Superior temporal gyrus (tissue), 1 donor: ENCODE data around the gene SIRT6.
"Not testable (repeated sequence)": the region's sequence is repeated elsewhere in the genome, so short reads cannot be mapped to it uniquely, and the experiment has no call there.

ENCODE experiments used
- DNase-seq: peaks from one replicate; pipeline ENCODE4 v3.0.0-alpha.2; 2016; ENCODE audit errors: extremely low spot score

SIRT6 gene

GRCh38 chr19:4136680-4137088 is 45.7 kb downstream of the SIRT6 start:
- DNase-seq = no peak

GRCh38 chr19:4135386-4135785 is 47.0 kb downstream of the SIRT6 start:
- not testable (repeated sequence) for DNase-seq

GRCh38 chr19:4134351-4134750 is 48.0 kb downstream of the SIRT6 start:
- DNase-seq = no peak

GRCh38 chr19:4130744-4131438 is 51.5 kb downstream of the SIRT6 start:
- DNase-seq = no peak

- DNase-seq = not testable (repeated sequence)
Observed at GRCh38 chr19:4129050-4129449, 53.3 kb downstream of the SIRT6 start.

- DNase-seq = not testable (repeated sequence)
Observed at GRCh38 chr19:4127322-4127721, 55.0 kb downstream of the SIRT6 start.

GRCh38 chr19:4124638-4125037 is 57.7 kb downstream of the SIRT6 start:
- DNase-seq = no peak
